Measurements from ENCODE around the gene EFCAB14.

DNA sequence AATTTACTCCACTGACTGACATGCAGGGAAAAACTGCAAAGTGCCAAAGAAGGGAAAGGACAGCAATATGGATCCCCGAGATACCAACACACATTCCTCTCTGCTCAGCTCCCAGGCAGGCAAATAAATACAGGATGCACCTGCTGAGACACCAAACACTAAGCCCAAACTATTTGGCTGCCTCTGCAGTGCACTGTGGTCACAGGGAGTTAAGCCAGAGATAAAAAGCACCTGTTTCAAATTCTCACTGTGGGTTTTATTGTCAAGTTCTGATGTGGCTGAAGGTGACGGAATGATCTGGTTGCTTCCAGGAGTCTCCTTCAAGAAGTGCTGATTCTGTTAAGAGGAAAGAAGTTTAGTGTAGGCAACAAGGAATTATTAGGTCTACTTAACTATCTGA lies 29.6 kb downstream of the EFCAB14 start:
- TF ChIP-seq SMC3 (IDR thresholded peaks at IDR 0.05; ENCODE audit: borderline replicate concordance, low read length), result no peak
- TF ChIP-seq, protein P1, sequence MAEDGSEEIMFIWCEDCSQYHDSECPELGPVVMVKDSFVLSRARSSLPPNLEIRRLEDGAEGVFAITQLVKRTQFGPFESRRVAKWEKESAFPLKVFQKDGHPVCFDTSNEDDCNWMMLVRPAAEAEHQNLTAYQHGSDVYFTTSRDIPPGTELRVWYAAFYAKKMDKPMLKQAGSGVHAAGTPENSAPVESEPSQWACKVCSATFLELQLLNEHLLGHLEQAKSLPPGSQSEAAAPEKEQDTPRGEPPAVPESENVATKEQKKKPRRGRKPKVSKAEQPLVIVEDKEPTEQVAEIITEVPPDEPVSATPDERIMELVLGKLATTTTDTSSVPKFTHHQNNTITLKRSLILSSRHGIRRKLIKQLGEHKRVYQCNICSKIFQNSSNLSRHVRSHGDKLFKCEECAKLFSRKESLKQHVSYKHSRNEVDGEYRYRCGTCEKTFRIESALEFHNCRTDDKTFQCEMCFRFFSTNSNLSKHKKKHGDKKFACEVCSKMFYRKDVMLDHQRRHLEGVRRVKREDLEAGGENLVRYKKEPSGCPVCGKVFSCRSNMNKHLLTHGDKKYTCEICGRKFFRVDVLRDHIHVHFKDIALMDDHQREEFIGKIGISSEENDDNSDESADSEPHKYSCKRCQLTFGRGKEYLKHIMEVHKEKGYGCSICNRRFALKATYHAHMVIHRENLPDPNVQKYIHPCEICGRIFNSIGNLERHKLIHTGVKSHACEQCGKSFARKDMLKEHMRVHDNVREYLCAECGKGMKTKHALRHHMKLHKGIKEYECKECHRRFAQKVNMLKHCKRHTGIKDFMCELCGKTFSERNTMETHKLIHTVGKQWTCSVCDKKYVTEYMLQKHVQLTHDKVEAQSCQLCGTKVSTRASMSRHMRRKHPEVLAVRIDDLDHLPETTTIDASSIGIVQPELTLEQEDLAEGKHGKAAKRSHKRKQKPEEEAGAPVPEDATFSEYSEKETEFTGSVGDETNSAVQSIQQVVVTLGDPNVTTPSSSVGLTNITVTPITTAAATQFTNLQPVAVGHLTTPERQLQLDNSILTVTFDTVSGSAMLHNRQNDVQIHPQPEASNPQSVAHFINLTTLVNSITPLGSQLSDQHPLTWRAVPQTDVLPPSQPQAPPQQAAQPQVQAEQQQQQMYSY (CRISPR knock-in tag; IDR thresholded peaks at IDR 0.05), result no peak
- TF ChIP-seq, protein P2, sequence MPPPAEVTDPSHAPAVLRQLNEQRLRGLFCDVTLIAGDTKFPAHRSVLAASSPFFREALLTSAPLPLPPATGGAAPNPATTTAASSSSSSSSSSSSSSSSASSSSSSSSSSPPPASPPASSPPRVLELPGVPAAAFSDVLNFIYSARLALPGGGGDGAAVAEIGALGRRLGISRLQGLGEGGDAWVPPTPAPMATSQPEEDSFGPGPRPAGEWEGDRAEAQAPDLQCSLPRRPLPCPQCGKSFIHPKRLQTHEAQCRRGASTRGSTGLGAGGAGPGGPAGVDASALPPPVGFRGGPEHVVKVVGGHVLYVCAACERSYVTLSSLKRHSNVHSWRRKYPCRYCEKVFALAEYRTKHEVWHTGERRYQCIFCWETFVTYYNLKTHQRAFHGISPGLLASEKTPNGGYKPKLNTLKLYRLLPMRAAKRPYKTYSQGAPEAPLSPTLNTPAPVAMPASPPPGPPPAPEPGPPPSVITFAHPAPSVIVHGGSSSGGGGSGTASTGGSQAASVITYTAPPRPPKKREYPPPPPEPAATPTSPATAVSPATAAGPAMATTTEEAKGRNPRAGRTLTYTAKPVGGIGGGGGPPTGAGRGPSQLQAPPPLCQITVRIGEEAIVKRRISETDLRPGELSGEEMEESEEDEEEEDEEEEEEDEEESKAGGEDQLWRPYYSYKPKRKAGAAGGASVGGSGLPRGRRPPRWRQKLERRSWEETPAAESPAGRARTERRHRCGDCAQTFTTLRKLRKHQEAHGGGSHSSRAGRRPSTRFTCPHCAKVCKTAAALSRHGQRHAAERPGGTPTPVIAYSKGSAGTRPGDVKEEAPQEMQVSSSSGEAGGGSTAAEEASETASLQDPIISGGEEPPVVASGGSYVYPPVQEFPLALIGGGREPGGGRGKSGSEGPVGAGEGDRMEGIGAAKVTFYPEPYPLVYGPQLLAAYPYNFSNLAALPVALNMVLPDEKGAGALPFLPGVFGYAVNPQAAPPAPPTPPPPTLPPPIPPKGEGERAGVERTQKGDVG (CRISPR knock-in tag; IDR thresholded peaks at IDR 0.05), result no peak
- TF ChIP-seq MEF2A (IDR thresholded peaks at IDR 0.05; ENCODE audit: insufficient read depth, low read depth, low read length), result no peak
- TF ChIP-seq JUND (IDR thresholded peaks at IDR 0.05; ENCODE audit: low read depth, low read length), result no peak
- TF ChIP-seq, protein P3, sequence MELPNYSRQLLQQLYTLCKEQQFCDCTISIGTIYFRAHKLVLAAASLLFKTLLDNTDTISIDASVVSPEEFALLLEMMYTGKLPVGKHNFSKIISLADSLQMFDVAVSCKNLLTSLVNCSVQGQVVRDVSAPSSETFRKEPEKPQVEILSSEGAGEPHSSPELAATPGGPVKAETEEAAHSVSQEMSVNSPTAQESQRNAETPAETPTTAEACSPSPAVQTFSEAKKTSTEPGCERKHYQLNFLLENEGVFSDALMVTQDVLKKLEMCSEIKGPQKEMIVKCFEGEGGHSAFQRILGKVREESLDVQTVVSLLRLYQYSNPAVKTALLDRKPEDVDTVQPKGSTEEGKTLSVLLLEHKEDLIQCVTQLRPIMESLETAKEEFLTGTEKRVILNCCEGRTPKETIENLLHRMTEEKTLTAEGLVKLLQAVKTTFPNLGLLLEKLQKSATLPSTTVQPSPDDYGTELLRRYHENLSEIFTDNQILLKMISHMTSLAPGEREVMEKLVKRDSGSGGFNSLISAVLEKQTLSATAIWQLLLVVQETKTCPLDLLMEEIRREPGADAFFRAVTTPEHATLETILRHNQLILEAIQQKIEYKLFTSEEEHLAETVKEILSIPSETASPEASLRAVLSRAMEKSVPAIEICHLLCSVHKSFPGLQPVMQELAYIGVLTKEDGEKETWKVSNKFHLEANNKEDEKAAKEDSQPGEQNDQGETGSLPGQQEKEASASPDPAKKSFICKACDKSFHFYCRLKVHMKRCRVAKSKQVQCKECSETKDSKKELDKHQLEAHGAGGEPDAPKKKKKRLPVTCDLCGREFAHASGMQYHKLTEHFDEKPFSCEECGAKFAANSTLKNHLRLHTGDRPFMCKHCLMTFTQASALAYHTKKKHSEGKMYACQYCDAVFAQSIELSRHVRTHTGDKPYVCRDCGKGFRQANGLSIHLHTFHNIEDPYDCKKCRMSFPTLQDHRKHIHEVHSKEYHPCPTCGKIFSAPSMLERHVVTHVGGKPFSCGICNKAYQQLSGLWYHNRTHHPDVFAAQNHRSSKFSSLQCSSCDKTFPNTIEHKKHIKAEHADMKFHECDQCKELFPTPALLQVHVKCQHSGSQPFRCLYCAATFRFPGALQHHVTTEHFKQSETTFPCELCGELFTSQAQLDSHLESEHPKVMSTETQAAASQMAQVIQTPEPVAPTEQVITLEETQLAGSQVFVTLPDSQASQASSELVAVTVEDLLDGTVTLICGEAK (IDR thresholded peaks at IDR 0.05; ENCODE audit: borderline replicate concordance), result no peak
- TF ChIP-seq, protein P4, sequence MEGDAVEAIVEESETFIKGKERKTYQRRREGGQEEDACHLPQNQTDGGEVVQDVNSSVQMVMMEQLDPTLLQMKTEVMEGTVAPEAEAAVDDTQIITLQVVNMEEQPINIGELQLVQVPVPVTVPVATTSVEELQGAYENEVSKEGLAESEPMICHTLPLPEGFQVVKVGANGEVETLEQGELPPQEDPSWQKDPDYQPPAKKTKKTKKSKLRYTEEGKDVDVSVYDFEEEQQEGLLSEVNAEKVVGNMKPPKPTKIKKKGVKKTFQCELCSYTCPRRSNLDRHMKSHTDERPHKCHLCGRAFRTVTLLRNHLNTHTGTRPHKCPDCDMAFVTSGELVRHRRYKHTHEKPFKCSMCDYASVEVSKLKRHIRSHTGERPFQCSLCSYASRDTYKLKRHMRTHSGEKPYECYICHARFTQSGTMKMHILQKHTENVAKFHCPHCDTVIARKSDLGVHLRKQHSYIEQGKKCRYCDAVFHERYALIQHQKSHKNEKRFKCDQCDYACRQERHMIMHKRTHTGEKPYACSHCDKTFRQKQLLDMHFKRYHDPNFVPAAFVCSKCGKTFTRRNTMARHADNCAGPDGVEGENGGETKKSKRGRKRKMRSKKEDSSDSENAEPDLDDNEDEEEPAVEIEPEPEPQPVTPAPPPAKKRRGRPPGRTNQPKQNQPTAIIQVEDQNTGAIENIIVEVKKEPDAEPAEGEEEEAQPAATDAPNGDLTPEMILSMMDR (IDR thresholded peaks at IDR 0.05 in 2 of 3, conservative IDR thresholded peaks at IDR 0.05 in 1 of 3; ENCODE audit: control insufficient read depth in 2 of 3, extremely low read depth in 1 of 3, insufficient read depth in 1 of 3, low read depth in 3 of 3, low read length in 3 of 3), result no peak
- TF ChIP-seq TARDBP (IDR thresholded peaks at IDR 0.05; ENCODE audit: borderline replicate concordance), result no peak
- TF ChIP-seq HDAC2 (IDR thresholded peaks at IDR 0.05), result no peak
- TF ChIP-seq, protein P5, sequence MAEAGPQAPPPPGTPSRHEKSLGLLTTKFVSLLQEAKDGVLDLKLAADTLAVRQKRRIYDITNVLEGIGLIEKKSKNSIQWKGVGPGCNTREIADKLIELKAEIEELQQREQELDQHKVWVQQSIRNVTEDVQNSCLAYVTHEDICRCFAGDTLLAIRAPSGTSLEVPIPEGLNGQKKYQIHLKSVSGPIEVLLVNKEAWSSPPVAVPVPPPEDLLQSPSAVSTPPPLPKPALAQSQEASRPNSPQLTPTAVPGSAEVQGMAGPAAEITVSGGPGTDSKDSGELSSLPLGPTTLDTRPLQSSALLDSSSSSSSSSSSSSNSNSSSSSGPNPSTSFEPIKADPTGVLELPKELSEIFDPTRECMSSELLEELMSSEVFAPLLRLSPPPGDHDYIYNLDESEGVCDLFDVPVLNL (IDR thresholded peaks at IDR 0.05; ENCODE audit: low read depth, low read length), result no peak
- TF ChIP-seq SUPT20H (IDR thresholded peaks at IDR 0.05; ENCODE audit: borderline replicate concordance, control insufficient read depth, low read depth, low read length), result no peak
- TF ChIP-seq YY1 (IDR thresholded peaks at IDR 0.05; ENCODE audit: low read depth, low read length), result no peak
- TF ChIP-seq ZNF622 (IDR thresholded peaks at IDR 0.05), result no peak
- TF ChIP-seq POLR2AphosphoS2 (IDR thresholded peaks at IDR 0.05; ENCODE audit: low read depth, low read length), result no peak
